OCI-LY7 (cell line): Measurements from ENCODE around the gene KDM2A.

Source experiments
- CTCF ChIP-seq: fragments of 200-600 bp; sonication (generic); conservative IDR thresholded peaks from 2 replicates; pipeline ENCODE4 v1.5.1; 2014; ENCODE audit warnings: mild to moderate bottlenecking, antibody characterized with exemption, low read length, moderate library complexity, mixed read lengths
- EZH2phosphoT487 ChIP-seq: fragments of 200-600 bp; sonication (generic); IDR thresholded peaks from 2 replicates; pipeline ENCODE4 v1.6.1; 2018; ENCODE audit warnings: low read depth, borderline replicate concordance, mild to moderate bottlenecking, mixed run types, antibody characterized with exemption, low read length, moderate library complexity, mixed read lengths

DNA sequence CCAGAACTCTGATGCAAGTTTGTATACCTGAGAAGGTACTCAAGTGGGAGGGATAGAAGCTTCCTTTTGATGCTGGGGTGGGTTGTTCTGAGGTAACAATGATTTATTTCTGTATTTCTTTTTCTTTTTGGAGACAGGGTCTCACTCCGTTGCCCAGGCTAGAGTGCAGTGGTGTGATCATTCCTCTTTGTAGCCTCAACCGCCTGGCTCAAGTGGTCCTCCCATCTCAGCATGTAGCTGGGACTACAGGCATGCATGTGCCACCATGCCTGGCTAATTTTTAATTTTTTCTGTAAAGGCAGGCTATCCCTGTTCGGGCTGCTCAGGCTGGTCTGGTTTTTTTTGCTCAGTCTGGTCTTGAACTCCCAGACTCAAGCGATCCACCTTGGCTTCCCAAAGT lies 7.9 kb downstream of the KDM2A start:
- no peak for TF ChIP-seq CTCF
- no peak for TF ChIP-seq EZH2phosphoT487
